Measurements from ENCODE around the gene OSTC.

DNA sequence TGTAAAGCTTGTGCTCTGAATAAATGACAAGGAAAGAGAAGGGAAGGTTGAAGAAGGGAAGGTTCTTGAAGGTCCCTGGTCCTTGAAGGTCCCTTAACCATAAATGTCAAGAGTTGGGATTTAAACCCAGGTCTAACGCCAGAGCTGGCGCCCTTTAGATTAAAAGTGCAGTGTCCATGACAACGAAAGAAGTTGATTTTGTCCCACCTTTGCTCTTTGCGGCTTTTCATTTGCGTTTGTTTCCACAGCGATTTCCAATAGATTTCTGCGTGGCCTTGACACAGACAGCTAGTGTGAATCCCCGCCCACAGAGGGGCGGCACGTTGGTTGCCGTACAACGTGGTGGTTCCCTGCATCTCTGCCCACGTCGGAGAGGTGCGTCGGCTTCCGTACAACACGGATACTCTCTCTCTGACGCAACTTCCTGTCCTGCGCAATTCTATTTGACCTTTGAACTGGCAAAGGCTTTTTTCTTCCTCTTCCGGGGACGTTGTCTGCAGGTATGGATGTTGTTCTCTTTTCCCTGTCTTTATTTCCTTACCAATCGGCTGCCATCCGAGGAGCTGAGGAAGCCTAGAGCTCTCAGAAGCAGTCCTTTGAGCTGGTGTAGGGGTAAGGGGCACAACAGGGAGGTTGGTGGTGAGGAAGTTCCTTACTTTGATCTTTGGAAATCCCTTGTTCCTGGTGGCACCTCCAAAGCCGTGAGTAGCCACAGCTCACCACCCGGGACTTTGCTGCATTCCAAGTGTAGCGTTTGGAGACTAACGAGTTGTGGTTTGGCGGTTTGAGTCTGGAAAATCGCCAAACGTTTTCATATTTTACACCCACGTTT, 30.1 kb upstream of the OSTC start, which contains the start of gene RPL34:
- TF ChIP-seq POLR2AphosphoS5 (IDR thresholded peaks at IDR 0.05; ENCODE audit: low read depth, low read length) (peak; percentile 99), RAD21 (IDR thresholded peaks at IDR 0.05; ENCODE audit: low read length) (no peak), RCOR1 (IDR thresholded peaks at IDR 0.05; ENCODE audit: low read length) (no peak), GABPA (IDR thresholded peaks at IDR 0.05; ENCODE audit: low read depth) (peak; percentile 100), EP300 (IDR thresholded peaks at IDR 0.05; ENCODE audit: borderline replicate concordance in 1 of 2, low read depth in 1 of 2, low read length in 1 of 2) (no peak), RXRA (IDR thresholded peaks at IDR 0.05; ENCODE audit: borderline replicate concordance, low read depth) (no peak), RFX5 (IDR thresholded peaks at IDR 0.05; ENCODE audit: low read length) (no peak), ELF1 (IDR thresholded peaks at IDR 0.05) (peak; percentile 93)
- TF ChIP-seq, protein P1, sequence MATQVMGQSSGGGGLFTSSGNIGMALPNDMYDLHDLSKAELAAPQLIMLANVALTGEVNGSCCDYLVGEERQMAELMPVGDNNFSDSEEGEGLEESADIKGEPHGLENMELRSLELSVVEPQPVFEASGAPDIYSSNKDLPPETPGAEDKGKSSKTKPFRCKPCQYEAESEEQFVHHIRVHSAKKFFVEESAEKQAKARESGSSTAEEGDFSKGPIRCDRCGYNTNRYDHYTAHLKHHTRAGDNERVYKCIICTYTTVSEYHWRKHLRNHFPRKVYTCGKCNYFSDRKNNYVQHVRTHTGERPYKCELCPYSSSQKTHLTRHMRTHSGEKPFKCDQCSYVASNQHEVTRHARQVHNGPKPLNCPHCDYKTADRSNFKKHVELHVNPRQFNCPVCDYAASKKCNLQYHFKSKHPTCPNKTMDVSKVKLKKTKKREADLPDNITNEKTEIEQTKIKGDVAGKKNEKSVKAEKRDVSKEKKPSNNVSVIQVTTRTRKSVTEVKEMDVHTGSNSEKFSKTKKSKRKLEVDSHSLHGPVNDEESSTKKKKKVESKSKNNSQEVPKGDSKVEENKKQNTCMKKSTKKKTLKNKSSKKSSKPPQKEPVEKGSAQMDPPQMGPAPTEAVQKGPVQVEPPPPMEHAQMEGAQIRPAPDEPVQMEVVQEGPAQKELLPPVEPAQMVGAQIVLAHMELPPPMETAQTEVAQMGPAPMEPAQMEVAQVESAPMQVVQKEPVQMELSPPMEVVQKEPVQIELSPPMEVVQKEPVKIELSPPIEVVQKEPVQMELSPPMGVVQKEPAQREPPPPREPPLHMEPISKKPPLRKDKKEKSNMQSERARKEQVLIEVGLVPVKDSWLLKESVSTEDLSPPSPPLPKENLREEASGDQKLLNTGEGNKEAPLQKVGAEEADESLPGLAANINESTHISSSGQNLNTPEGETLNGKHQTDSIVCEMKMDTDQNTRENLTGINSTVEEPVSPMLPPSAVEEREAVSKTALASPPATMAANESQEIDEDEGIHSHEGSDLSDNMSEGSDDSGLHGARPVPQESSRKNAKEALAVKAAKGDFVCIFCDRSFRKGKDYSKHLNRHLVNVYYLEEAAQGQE (IDR thresholded peaks at IDR 0.05; ENCODE audit: low read depth, low read length): peak; percentile 55; the same call in 1 of the 2 replicates
- TF ChIP-seq, protein P2, sequence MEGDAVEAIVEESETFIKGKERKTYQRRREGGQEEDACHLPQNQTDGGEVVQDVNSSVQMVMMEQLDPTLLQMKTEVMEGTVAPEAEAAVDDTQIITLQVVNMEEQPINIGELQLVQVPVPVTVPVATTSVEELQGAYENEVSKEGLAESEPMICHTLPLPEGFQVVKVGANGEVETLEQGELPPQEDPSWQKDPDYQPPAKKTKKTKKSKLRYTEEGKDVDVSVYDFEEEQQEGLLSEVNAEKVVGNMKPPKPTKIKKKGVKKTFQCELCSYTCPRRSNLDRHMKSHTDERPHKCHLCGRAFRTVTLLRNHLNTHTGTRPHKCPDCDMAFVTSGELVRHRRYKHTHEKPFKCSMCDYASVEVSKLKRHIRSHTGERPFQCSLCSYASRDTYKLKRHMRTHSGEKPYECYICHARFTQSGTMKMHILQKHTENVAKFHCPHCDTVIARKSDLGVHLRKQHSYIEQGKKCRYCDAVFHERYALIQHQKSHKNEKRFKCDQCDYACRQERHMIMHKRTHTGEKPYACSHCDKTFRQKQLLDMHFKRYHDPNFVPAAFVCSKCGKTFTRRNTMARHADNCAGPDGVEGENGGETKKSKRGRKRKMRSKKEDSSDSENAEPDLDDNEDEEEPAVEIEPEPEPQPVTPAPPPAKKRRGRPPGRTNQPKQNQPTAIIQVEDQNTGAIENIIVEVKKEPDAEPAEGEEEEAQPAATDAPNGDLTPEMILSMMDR (IDR thresholded peaks at IDR 0.05): no peak
- TF ChIP-seq, protein P3, sequence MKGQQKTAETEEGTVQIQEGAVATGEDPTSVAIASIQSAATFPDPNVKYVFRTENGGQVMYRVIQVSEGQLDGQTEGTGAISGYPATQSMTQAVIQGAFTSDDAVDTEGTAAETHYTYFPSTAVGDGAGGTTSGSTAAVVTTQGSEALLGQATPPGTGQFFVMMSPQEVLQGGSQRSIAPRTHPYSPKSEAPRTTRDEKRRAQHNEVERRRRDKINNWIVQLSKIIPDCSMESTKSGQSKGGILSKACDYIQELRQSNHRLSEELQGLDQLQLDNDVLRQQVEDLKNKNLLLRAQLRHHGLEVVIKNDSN (IDR thresholded peaks at IDR 0.05; ENCODE audit: borderline replicate concordance, low read depth): no peak

All from SK-N-SH (cell line).